ENCODE results near the gene OPHN1.
"Not testable (repeated sequence)": the region's sequence is repeated elsewhere in the genome, so short reads cannot be mapped to it uniquely, and the experiment has no call there.

OPHN1 gene

DNA sequence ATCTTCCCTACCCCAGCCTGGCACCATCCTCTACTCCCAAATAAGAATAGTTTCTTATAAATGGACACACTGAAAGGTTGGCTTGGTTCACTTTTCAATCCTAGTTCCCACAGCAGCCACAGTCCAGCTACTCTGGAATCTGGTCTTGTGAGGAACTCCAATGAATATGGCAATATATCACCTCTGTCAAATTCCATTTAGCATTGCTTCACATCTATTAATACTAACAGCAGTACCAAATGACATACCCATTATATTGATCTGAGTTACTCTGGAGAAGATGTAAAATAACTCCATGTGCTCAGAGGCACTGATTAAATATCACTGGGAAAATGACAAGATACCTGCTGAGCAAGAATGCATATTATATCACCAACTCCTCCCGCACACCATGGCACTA is 8.6 kb downstream of the OPHN1 start:
- no peak for DNase-seq (ENCODE audit: low read depth in 2 of 2)

DNA sequence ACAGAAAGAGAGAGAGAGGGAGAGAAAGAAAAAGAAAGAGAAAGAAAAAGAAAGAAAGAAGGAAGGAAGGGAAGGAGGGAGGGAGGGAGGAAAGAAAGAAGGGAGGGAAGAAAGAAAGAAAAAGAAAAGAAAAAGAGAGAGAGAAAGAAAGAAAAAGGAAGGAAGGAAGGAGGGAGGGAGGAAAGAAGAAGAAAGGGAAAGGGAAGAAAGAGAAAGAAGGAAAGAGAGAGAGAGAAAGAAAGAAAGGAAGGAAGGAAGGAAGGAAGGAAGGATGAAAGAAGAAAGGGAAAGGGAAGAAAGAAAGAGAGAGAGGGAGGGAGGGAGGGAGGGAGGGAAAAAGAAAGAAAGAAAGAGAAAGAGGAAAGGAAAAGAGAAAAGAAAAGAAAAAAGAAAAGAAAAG is 10.8 kb downstream of the OPHN1 start:
- no peak for DNase-seq (ENCODE audit: low read depth in 2 of 2)

DNA sequence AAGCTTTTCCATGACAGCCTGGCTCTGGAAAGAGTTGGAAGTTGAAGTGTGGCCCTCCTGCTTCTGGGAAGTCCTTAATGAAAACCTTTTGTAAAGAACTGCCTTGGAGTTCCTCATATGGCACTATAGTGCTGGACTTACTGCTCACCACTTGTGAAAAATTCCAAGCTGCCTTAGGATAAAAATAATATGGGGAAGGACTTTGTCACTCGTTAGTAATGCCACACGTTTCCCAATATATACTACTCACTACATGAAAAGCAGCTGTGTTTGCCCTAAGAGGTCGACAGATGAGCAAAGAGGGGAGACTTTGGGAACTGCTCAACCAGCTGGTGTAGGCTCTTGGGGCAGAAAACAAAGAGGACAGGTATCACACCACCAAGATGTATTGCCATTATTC is 11.7 kb downstream of the OPHN1 start:
- DNase-seq (ENCODE audit: low read depth in 2 of 2) = no peak

DNA sequence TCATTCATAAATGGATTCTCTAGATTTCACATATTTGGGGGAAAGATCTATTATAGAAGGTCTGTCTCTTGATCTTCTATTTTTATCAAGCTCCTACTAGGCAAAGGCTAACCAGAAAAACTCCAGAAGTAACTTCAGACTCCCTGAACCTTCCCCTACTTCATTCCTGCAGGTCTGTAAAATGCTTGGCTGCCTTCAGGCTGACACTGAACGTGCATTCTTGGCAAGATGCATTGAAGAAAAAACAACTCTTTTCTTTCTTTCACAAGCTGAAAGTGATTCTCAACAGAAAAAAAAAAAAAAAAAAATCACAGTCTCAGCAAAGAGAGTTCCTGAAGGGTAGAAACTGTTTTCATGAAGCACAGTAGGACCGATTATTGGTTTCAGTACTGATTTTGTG is 12.7 kb downstream of the OPHN1 start:
- DNase-seq (ENCODE audit: low read depth in 2 of 2) = no peak

DNA sequence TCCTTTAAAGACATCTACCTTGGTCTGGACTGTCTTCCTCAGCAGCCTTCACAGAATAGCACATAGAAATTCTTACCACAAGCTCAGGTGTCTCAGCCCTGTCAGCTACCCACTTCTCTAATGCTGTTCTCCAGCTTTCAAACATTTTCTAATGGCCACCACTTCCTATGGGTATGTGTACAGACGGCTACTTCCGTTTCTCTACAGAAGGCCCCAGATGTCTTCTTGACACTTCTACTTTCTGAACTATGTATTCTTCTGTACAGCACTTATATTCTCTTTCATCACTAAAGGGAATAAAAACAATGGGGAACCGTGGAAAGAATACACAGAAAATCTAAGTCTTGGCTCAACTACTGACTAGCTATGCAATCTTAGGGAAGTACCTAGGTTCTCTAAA is 13.3 kb downstream of the OPHN1 start:
- no peak for DNase-seq (ENCODE audit: low read depth in 2 of 2)

DNA sequence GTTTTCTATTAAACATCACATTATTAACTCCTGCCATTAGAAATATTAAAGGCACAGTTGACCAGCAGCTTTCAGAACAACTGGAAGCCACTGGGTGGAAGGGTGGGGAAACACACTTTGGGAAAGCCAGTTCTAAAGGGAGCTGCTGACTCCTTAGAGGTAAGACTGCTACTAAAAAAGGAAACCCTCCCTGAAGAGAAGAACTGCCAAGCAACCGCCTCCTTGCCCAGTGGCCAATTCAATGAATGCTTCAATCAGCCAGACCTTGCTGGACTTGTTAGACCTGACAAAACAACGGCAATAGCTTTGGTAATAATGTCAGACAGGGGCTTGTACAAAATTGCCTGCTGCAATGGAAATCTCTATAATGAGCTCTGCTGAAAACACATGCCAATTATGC is 15.6 kb downstream of the OPHN1 start:
- DNase-seq (ENCODE audit: low read depth in 2 of 2) = no peak

DNA sequence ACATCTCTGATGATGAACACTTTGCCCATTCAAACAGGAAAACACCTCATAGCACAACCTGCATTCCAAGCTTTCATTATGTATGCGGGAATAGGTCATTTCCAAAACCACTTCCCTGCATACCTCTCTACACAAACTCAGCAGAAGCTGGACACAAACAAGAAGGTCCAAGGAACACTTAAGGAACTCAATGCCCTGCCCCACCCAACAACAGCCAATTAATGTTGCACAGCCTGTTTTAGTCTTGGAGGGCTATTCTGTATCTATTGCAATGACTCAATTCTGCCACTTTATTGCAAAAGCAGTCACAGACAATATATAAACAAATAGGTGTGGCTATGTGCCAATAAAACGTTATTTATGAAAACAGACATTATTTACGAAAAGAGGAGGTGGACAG is 16.7 kb downstream of the OPHN1 start:
- DNase-seq (ENCODE audit: low read depth in 2 of 2) = no peak

DNA sequence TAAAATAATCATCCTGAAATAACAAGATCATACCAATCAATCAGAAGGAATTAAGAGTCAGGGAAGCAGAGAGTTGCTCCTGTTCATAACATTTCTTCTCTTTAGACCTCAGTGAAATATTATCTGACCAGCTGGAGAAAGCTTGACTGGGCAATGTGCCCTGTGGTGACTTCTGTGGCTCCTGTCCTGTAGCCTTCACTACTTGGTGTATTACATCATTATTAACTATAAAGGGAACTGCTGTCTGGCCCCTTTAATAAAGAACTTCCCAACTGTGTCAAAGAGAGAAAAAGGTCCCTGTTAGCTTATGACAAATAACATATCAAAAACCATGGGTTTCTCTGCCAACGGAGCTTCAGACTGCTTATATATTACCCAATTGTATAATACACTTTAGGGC is 18.0 kb downstream of the OPHN1 start:
- DNase-seq (ENCODE audit: low read depth in 2 of 2) = no peak

DNA sequence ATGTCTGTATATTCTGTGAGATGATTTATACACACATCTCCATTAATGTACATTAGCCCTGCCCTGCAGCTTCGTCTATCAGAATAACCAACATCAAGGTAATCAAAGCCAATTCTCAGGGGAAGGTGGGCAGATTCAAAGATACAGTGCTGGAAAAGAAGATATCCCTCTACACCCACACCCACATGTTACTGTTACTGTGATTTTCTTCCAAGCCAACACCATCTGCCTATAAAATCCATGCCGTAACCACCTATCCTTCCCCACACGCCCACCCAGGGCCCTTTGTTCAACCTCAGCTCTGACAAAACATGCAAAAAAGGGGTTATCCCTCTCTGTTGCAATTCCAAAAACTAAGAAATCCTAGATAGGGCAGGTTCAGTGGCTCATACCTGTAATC is 20.0 kb downstream of the OPHN1 start:
- DNase-seq (ENCODE audit: low read depth in 2 of 2) = no peak

DNA sequence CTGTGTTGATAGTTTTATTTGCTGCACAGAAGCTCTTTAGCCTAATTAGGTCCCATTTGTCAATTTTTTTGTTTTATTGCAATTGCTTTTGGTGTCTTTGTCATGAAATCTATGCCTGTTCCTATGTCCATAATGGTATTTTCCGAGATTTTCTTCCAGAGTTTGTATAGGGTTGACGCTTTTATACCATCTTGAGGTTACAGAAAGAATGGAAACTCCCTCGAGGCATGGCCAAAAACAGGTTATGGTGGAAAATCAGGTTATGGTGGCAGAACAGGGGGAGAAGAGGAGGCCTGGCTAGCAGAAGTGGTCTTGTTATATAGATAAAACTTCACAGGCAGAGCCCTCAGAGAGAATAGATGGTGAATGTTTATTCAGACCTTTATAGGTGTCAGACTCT is 21.6 kb downstream of the OPHN1 start:
- no peak for DNase-seq (ENCODE audit: low read depth in 2 of 2)

DNA sequence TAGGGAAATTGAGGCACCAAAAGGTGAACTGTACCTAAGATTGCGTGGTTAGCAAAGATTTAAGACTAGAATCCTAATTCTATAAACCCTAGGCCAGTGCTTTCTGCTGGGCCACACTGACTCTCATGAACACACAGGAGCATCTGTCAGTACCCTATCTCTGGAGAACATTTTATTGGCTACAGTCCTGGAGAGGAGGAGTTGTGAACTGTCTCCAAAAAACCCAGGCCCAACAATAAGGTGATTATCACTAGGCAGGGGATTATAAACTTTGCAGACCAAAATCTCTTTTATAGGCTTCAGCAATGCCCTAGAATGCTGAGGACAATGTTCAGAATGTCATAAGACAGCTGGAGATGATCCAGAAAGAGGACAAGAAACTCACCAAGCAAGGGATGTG is 24.1 kb downstream of the OPHN1 start:
- no peak for DNase-seq (ENCODE audit: low read depth in 2 of 2)

DNA sequence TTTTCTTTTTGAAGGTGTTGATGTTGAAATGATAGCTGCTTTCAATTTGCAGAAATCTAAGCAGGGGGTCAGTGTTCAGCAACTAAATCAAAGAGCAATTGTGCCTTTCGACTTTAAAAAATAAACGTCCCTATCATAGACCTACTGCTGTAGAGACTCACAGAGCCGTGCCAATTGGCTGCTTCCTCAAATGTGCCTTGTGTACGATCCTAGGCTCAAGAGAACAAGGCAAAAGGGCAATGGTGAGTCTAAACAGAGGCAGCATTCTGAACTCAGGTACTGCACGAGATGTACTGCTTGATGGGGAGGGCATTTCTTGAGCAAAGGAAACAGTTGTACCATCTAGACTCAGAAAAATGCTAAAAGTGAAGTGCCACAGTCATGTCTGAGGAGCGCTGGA is 29.8 kb downstream of the OPHN1 start:
- DNase-seq (ENCODE audit: low read depth in 2 of 2) = no peak

DNA sequence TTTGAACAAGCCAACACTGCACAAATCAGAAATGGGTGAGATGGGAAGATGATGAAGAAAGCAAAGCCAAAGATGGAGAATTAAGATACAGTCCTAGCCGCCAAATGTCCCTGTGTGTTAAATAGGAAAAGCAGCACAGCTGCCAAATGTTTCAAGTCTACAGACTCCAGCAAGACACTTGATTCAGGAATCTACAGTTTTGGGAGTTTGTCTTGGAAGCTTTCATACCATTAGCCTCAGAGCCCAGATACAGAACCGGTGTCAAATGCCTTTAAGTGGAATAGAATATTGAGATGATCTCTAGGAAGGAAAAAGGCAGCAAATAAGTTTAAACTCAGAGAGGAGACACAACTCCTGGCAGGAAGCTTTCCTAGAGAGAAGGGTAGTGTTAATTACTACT is 30.3 kb downstream of the OPHN1 start:
- no peak for DNase-seq (ENCODE audit: low read depth in 2 of 2)

DNA sequence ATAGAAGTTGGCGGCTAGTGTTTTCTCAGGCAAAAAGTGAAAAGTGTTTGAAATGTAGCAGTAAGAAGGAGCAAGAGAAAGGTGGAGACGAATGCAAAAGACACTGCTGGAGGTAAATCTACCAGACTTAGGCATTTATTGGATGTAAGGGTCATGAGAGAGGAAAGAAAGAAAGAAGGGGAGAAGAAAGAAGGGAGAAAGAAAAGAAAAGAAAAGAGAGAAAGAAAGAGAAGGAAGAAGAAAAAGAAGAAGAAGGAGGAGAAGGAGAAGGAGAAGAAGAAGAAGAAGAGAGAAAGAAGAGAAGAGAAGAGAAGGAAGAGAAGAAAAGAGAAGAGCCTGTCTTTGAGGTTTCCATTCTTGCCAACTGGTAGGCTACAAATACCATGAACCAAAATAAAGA is 31.2 kb downstream of the OPHN1 start:
- DNase-seq (ENCODE audit: low read depth in 2 of 2) = no peak

DNA sequence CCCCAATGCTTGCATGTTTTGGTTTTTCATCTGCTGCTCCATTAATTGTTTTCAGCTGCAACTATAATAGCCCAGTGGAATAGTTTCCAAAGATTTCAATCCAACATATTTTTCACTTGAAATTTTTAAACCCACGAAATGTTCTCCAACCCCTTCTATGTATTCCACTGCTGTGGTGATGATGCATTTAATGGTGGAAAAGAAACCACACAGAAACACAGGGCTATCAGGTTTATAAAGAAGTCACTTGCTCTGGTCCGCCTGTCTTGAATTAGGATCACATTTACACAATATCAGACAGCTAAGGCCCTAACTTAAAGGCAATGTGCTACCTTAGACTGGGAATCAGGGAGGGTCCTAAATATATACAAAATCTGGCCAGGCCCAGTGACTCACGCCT is 35.0 kb downstream of the OPHN1 start:
- DNase-seq (ENCODE audit: low read depth in 2 of 2) = no peak

DNA sequence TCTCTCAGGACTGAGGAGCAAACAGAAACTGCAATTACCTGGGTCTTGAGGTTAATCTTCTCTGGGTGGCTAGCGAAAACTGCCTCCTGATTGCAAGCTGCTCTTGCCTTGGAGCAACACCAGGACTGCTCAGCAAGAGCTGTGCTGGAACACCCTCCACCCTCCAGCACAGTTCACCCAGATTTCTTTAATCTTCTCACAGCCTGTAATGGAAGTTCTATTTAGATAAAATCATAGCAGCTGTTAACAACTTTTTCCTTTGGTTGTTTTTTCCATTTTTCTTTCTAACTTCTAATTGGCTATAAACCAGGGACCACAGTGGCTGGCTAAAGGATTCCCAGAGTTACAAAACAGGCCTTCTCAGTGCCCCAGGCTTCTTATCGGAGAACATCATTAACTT is 36.3 kb downstream of the OPHN1 start:
- no peak for DNase-seq (ENCODE audit: low read depth in 2 of 2)

DNA sequence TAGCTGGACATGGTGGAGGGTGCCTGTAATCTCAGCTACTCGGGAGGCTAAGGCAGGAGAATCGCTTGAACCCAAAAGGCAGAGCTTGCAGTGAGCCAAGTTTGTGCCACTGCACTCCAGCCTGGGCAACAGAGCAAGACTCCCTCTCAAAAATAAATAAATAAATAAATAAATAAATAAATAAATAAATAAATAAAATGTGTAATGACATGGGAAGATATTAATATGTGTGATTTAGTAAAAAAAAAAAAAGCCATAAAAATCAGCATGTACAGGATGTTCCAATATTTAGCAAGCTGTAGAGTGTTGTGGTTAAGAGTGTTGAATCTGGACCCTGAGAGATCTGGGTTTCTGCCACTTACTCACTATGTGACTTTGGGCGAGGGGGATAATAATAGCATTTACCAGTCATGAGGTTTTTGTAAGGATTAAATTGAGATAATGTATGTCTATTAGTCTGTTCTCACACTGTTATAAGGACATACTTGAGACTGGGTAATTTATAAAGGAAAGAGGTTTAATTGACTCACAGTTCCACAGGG is 43.8 kb downstream of the OPHN1 start:
- DNase-seq (ENCODE audit: low read depth in 2 of 2) = not testable (repeated sequence)

DNA sequence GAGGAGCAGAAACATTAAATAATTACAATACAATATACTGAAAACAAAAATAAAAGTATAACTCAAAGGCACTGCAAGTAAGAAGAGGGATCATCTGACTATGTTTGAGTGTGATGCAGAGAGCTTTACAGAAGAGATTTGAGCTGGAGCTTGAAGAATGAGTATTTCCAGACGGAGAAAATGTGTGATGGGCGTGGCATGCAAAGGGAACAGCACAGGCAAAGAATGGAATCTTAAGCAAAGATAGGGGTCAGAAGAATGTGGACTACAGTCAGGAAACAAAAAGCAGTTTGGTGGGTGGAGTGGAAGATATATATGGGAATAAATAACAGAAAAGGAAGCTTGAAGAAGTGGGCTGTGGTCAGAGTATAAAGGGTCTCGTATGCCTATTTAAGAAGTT is 45.5 kb downstream of the OPHN1 start:
- DNase-seq (ENCODE audit: low read depth in 2 of 2) = no peak

DNA sequence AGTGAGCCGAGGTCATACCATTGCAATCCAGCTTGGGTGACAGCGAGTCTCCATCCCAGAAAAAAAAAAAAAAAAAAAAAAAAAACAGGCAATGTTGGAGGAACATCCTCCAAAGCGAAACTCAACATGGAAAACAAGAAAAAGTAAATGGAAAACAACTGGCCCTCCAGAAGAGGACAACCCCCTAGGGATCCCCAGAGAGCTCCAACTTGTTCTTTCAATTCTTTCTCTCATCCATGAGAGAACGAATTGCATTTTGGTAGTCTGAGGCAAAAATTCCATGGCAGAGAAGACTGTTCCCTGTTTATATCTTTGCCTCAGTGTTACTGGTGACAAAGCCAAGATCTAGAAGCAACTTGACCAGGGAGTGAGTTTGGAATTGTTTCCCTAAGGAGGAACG is 49.8 kb downstream of the OPHN1 start:
- no peak for DNase-seq (ENCODE audit: low read depth in 2 of 2)

DNA sequence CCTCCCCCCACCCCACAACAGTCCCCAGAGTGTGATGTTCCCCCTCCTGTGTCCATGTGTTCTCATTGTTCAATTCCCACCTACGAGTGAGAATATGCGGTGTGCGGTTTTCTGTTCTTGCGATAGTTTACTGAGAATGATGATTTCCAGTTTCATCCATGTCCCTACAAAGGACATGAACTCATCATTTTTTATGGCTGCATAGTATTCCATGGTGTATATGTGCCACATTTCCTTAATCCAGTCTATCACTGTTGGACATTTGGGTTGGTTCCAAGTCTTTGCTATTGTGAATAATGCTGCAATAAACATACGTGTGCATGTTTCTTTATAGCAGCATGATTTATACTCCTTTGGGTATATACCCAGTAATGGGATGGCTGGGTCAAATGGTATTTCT is 55.7 kb downstream of the OPHN1 start:
- not testable (repeated sequence) for DNase-seq (ENCODE audit: low read depth in 2 of 2)

DNA sequence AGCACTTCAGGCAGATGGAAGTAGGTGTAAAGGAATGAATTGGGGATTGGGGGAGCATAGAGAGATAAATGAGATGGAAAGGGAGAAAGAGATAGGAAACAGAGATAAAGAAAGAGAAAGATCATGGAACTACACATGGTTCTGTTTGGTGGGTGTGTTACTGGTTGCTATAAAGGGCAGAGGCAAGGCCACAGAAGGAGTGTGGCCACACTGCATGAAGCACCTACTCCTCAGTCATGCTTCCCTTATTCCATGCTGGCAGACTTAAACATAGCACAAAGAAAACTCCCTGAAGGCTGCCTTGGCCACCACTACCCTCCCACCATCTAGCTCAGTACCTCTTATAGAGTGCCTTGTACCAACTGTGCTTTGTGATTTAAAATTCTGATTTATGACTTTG is 56.9 kb downstream of the OPHN1 start:
- DNase-seq (ENCODE audit: low read depth in 2 of 2) = no peak

DNA sequence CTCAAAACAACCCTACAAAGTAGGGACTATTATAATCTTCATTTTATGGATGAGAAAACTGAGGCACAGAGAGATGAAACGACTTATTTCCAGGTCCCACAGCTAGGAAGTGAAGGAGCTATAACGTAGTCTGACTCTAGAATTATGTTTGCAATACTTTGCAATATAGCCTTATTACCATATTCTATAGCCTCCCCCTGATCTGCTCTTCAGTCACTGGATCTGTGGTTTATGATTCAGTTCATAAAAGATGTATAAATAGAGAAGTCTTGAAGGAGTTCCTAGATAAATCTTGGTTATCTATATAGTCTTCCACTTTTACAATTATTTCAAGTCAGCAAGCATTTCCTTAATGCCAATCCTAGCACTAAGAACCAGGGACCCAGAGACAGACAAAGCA is 57.5 kb downstream of the OPHN1 start:
- no peak for DNase-seq (ENCODE audit: low read depth in 2 of 2)

DNA sequence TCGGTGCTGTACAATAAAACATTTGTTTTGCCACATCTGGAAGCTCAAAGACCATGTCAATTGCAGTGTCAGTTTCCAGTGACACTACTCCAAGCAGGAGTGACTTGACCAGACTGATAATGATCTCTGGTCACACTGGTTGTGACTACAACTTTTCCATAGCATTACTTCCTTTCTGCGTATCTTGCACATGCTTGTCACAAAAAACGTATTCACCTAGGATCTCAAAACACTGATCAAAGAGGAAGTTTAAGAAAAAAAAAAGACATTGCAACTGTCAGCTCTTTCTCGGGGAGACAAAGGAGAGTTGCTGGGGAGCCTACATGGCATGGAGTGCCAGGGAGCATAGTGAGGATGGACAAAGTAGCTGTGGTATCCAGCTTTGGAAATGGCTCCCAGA is 60.6 kb downstream of the OPHN1 start:
- DNase-seq (ENCODE audit: low read depth in 2 of 2) = no peak

DNA sequence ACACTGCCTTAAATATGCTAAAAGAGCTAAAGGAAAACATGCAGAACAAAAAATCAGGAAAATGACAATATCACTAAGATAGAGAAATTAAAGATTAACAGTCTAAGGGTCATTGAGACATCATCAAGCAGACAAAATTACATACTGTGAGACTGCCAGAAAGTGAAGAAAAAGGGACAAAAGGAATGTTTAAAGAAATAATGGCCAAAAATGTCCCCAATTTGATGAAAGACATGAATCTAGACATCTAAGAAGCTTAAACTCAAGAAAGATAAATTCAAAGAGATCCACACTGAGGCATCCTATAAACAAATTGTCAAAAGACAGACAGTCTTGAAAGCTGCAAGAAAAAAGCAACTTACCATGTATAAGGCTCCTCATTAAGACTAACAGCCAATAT is 63.7 kb downstream of the OPHN1 start:
- DNase-seq (ENCODE audit: low read depth in 2 of 2) = no peak

DNA sequence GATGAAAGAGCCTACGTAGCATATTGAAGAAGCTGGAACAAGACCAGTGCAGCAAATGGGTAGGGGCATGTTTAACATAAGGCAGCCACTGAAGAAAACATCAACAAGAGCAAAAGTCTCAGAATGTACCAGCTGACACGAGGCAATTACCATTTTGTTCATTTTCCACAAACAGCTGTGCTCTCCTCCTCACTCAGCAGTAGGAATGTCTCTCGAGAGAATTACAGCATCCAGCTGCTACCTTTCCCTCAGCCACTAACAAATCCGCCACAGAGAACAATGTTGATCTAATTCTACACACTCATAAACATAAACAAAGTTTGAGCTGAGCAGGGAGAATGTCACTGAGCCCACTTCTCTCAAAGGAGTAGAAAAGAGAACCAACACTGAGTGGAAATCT is 68.0 kb downstream of the OPHN1 start:
- DNase-seq (ENCODE audit: low read depth in 2 of 2) = no peak

Measured in stimulated activated CD4-positive, alpha-beta T cell treated with anti-CD3 and anti-CD28 coated beads, Interleukin-4, amount 100 ng/mL, for 48 hours (primary cell).